Measurements from ENCODE around the gene CTU2. TPM values are rescaled to one million over a fixed set of nuclear protein-coding genes. Genes with fewer than 3 reads are reported as not detected.

Gene CTU2
- total and polyA plus RNA-seq, 9 of the 15 experiments (the other 6 are each of a cell fraction or from before 2014, with no cell fraction given): 1.3 to 105 (median 23.2) TPM

GRCh38 chr16:88662843-88663606, 43.3 kb upstream of the CTU2 start, which contains the start of gene MVD (continued):
- TF ChIP-seq MLX (CRISPR knock-in tag; conservative IDR thresholded peaks at IDR 0.05) (no peak), GABPB2 (CRISPR knock-in tag; conservative IDR thresholded peaks at IDR 0.05) (no peak), MGA (IDR thresholded peaks at IDR 0.05) (no peak; the same call in 1 of the 2 replicates), ZBTB43 (CRISPR knock-in tag; IDR thresholded peaks at IDR 0.05) (no peak), ZEB2 (IDR thresholded peaks at IDR 0.05) (no peak), FOS (IDR thresholded peaks at IDR 0.05; ENCODE audit: extremely low read depth, insufficient read length) (peak; percentile 97), RAD51 (IDR thresholded peaks at IDR 0.05; ENCODE audit: borderline replicate concordance, low read depth) (no peak), ZNF277 (CRISPR knock-in tag; IDR thresholded peaks at IDR 0.05; ENCODE audit: borderline replicate concordance) (no peak)
- TF ChIP-seq, protein P1, sequence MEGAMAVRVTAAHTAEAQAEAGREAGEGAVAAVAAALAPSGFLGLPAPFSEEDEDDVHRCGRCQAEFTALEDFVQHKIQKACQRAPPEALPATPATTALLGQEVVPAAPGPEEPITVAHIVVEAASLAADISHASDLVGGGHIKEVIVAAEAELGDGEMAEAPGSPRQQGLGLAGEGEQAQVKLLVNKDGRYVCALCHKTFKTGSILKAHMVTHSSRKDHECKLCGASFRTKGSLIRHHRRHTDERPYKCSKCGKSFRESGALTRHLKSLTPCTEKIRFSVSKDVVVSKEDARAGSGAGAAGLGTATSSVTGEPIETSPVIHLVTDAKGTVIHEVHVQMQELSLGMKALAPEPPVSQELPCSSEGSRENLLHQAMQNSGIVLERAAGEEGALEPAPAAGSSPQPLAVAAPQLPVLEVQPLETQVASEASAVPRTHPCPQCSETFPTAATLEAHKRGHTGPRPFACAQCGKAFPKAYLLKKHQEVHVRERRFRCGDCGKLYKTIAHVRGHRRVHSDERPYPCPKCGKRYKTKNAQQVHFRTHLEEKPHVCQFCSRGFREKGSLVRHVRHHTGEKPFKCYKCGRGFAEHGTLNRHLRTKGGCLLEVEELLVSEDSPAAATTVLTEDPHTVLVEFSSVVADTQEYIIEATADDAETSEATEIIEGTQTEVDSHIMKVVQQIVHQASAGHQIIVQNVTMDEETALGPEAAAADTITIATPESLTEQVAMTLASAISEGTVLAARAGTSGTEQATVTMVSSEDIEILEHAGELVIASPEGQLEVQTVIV (CRISPR knock-in tag; IDR thresholded peaks at IDR 0.05; ENCODE audit: borderline replicate concordance): no peak
